H1 (cell line): ENCODE measurements around the gene CHI3L1. TPM values are rescaled to one million over a fixed set of nuclear protein-coding genes. Genes with fewer than 3 reads are reported as not detected.
A peak's percentile ranks its signal among the peaks of the same experiment; 100 is the strongest.

Experiments
- CTCF ChIA-PET: fragments of 300-600 bp; sonication (Branson Sonifier 250); formaldehyde crosslinking; loops from one replicate; lab custom pipeline; 2021; ENCODE audit not compliant: partially characterized antibody; lab: Charles Lee
- POLR2A ChIA-PET: fragments of 300-600 bp; sonication (Branson Sonifier 250); formaldehyde crosslinking; loops from one replicate; lab custom pipeline; 2021; ENCODE audit warnings: inconsistent platforms; ENCODE audit not compliant: partially characterized antibody; lab: Charles Lee
- DNase-seq, 2 experiments: peaks; one replicate each; pipeline versions ENCODE4 v3.0.0 to v3.0.0-alpha.2; 2010 to 2022; ENCODE audit warnings: low spot score in 2 of 2, low read depth in 1 of 2, mixed read lengths in 1 of 2
- FAIRE-seq: peaks from 2 replicates; lab custom pipeline; 2011; peaks lifted over from hg19 to GRCh38; lab: Jason Lieb, UNC
- H2AFZ ChIP-seq: 2 replicates; pipeline ENCODE4 v1.8.1; 2012; ENCODE audit warnings: low read length, inconsistent platforms
- H2AK5ac ChIP-seq: 2 replicates; pipeline ENCODE4 v1.6.1; 2013; ENCODE audit warnings: low read depth, low read length
- H2BK120ac ChIP-seq: replicated peaks from 2 replicates; pipeline ENCODE3; 2013; ENCODE audit warnings: low read depth, low read length, inconsistent platforms
- H2BK12ac ChIP-seq: 2 replicates; pipeline ENCODE4 v1.6.1; 2013; ENCODE audit warnings: low read depth, low read length
- H2BK15ac ChIP-seq: 2 replicates; pipeline ENCODE4 v1.6.1; 2013; ENCODE audit warnings: low read length
- H2BK20ac ChIP-seq: 2 replicates; pipeline ENCODE4 v1.6.1; 2013; ENCODE audit warnings: low read length
- H2BK5ac ChIP-seq: 2 replicates; pipeline ENCODE4 v1.6.1; 2013; ENCODE audit warnings: low read depth, low read length
- H3K14ac ChIP-seq: 2 replicates; pipeline ENCODE4 v1.6.1; 2013; ENCODE audit warnings: inconsistent platforms; ENCODE audit not compliant: insufficient read length
- H3K18ac ChIP-seq: 2 replicates; pipeline ENCODE4 v1.6.1; 2013; ENCODE audit warnings: low read length; ENCODE audit errors: extremely low read depth
- H3K23ac ChIP-seq: 2 replicates; pipeline ENCODE4 v1.6.1; 2013; ENCODE audit warnings: inconsistent platforms; ENCODE audit not compliant: insufficient read length
- H3K23me2 ChIP-seq: 2 replicates; pipeline ENCODE4 v1.6.1; 2013; ENCODE audit warnings: low read depth, low read length
- H3K27ac ChIP-seq: 2 replicates; pipeline ENCODE4 v1.6.1; 2011; ENCODE audit warnings: low read depth, low read length, inconsistent platforms
- H3K27me3 ChIP-seq, 4 experiments: replicated peaks in 1 of 4; 1 replicate in 1 of 4; 2 replicates in 3 of 4; pipeline versions ENCODE4 v1.6.1 to v1.8.1; 2011 to 2013; ENCODE audit warnings: low read length in 3 of 4, mild to moderate bottlenecking in 3 of 4, inconsistent platforms in 2 of 4, mixed read lengths in 2 of 4, moderate library complexity in 1 of 4; ENCODE audit not compliant: control insufficient read depth in 3 of 4, insufficient read depth in 3 of 4; ENCODE audit errors: extremely low read depth in 1 of 4
- H3K36me3 ChIP-seq, 4 experiments: 2 replicates each; pipeline versions ENCODE4 v1.6.1 to v1.8.1; 2011 to 2013; ENCODE audit warnings: mild to moderate bottlenecking in 4 of 4, low read length in 3 of 4, moderate library complexity in 2 of 4, control low read depth in 1 of 4, inconsistent platforms in 1 of 4; ENCODE audit not compliant: insufficient read depth in 4 of 4, control insufficient read depth in 2 of 4
- H3K4ac ChIP-seq: replicated peaks from 2 replicates; pipeline ENCODE3; 2013; ENCODE audit warnings: low read length, low read depth, mixed read lengths, inconsistent platforms; ENCODE audit not compliant: insufficient read length
- H3K4me1 ChIP-seq, 4 experiments: replicated peaks in 1 of 4; 1 replicate in 1 of 4; 2 replicates in 3 of 4; pipeline versions ENCODE4 v1.6.1 to v1.8.1; 2011 to 2013; ENCODE audit warnings: low read length in 3 of 4, inconsistent platforms in 2 of 4, mixed read lengths in 1 of 4; ENCODE audit not compliant: insufficient read depth in 4 of 4, control insufficient read depth in 3 of 4
- H3K4me2 ChIP-seq, 2 experiments: 2 replicates each; pipeline versions ENCODE4 v1.6.1 to v1.8.1; 2011 to 2013; ENCODE audit warnings: low read depth in 2 of 2, low read length in 2 of 2, control low read depth in 1 of 2, inconsistent platforms in 1 of 2, mild to moderate bottlenecking in 1 of 2; ENCODE audit not compliant: insufficient read depth in 1 of 2
- H3K4me3 ChIP-seq, 4 experiments: fragments of 200-600, 300-600 bp in 1 of 4; sonication (generic), shearing (Covaris generic), sonication (Bioruptor Twin) in 1 of 4; 2 replicates each; pipeline versions ENCODE4 v1.5.1 to v1.8.1; 2011 to 2016; ENCODE audit warnings: low read length in 4 of 4, low read depth in 3 of 4, control low read depth in 2 of 4, inconsistent platforms in 2 of 4, mild to moderate bottlenecking in 2 of 4, mixed read lengths in 1 of 4, moderate library complexity in 1 of 4; ENCODE audit not compliant: insufficient read depth in 2 of 4; ENCODE audit errors: extremely low read depth in 1 of 4
- H3K56ac ChIP-seq: replicated peaks from 2 replicates; pipeline ENCODE3; 2013; ENCODE audit warnings: low read depth, mild to moderate bottlenecking, mixed read lengths, low read length, inconsistent platforms; ENCODE audit not compliant: insufficient read length
- H3K79me1 ChIP-seq: 2 replicates; pipeline ENCODE4 v1.6.1; 2013; ENCODE audit warnings: low read depth, low read length, control low read depth
- H3K79me2 ChIP-seq, 2 experiments: 2 replicates each; pipeline versions ENCODE4 v1.6.1 to v1.8.1; 2012 to 2013; ENCODE audit warnings: low read length in 2 of 2, mild to moderate bottlenecking in 2 of 2, inconsistent platforms in 1 of 2; ENCODE audit not compliant: insufficient read depth in 2 of 2, control insufficient read depth in 1 of 2
- H3K9ac ChIP-seq, 4 experiments: replicated peaks in 1 of 4; 1 replicate in 1 of 4; 2 replicates in 3 of 4; pipeline versions ENCODE4 v1.6.1 to v1.8.1; 2011 to 2013; ENCODE audit warnings: low read depth in 3 of 4, low read length in 3 of 4, control low read depth in 2 of 4, mild to moderate bottlenecking in 2 of 4, moderate library complexity in 2 of 4, inconsistent platforms in 1 of 4; ENCODE audit errors: extremely low read depth in 1 of 4
- H3K9me3 ChIP-seq, 2 experiments: 2 replicates each; pipeline versions ENCODE4 v1.6.1 to v1.8.1; 2012 to 2013; ENCODE audit warnings: mild to moderate bottlenecking in 2 of 2, moderate library complexity in 2 of 2, control low read depth in 1 of 2, inconsistent platforms in 1 of 2, low read depth in 1 of 2, low read length in 1 of 2, mixed read lengths in 1 of 2; ENCODE audit not compliant: insufficient read depth in 2 of 2
- H4K20me1 ChIP-seq, 2 experiments: replicated peaks in 1 of 2; 2 replicates each; pipeline versions ENCODE3 to v1.8.1; 2011 to 2013; ENCODE audit warnings: inconsistent platforms in 2 of 2, low read length in 2 of 2, mild to moderate bottlenecking in 1 of 2; ENCODE audit not compliant: insufficient read depth in 2 of 2, control insufficient read depth in 1 of 2
- H4K5ac ChIP-seq: 2 replicates; pipeline ENCODE4 v1.6.1; 2013; ENCODE audit warnings: low read length, low read depth, mixed read lengths, inconsistent platforms; ENCODE audit not compliant: insufficient read length
- H4K8ac ChIP-seq: 2 replicates; pipeline ENCODE4 v1.8.0; 2013; ENCODE audit warnings: mild to moderate bottlenecking, moderate library complexity, low read length, inconsistent platforms; ENCODE audit not compliant: insufficient read depth; ENCODE audit errors: extremely low read depth
- H4K91ac ChIP-seq: replicated peaks from 2 replicates; pipeline ENCODE3; 2013; ENCODE audit warnings: low read length, mixed read lengths, inconsistent platforms; ENCODE audit not compliant: insufficient read length
- CHD2 ChIP-seq: IDR thresholded peaks from 2 replicates; pipeline ENCODE4 v1.6.1; 2012; ENCODE audit warnings: low read length, improper control_type of control experiment
- CTBP2 ChIP-seq: IDR thresholded peaks from 2 replicates; pipeline ENCODE4 v1.7.0; 2011; ENCODE audit warnings: borderline replicate concordance, mild to moderate bottlenecking, moderate library complexity, mixed read lengths, low read length; ENCODE audit not compliant: insufficient read depth, insufficient read length
- EP300 ChIP-seq, 2 experiments: IDR thresholded peaks; 1 replicate in 1 of 2; 2 replicates in 1 of 2; pipeline ENCODE4 v1.6.1; 2011 to 2012; ENCODE audit warnings: low read depth in 2 of 2, low read length in 2 of 2, mild to moderate bottlenecking in 2 of 2, borderline replicate concordance in 1 of 2, inconsistent platforms in 1 of 2, moderate library complexity in 1 of 2
- KDM4A ChIP-seq: IDR thresholded peaks from one replicate; pipeline ENCODE4 v1.7.1; 2012; ENCODE audit warnings: low read depth, mild to moderate bottlenecking, moderate library complexity, low read length, inconsistent platforms; ENCODE audit not compliant: severe bottlenecking
- KDM5A ChIP-seq: fragments of 200-600 bp; IDR thresholded peaks from 2 replicates; pipeline ENCODE4 v1.7.1; 2012; ENCODE audit warnings: mild to moderate bottlenecking, low read length, inconsistent platforms, mixed read lengths
- NRF1 ChIP-seq: IDR thresholded peaks from 2 replicates; pipeline ENCODE4 v1.6.1; 2011; ENCODE audit warnings: mild to moderate bottlenecking, low read depth, low read length, improper control_type of control experiment
- PHF8 ChIP-seq: fragments of 200-600 bp; sonication (generic); conservative IDR thresholded peaks from 2 replicates; pipeline ENCODE4 v1.7.1; 2012; ENCODE audit warnings: low read depth, mild to moderate bottlenecking, inconsistent platforms, low read length, moderate library complexity
- RNF2 ChIP-seq: fragments of 200-900, 300-1000 bp; sonication (generic); IDR thresholded peaks from 2 replicates; pipeline ENCODE4 v1.7.1; 2016; ENCODE audit warnings: borderline replicate concordance, low read depth, mild to moderate bottlenecking, antibody characterized with exemption, low read length; ENCODE audit not compliant: poor library complexity, severe bottlenecking; ENCODE audit errors: missing control alignments
- ZNF274 ChIP-seq: IDR thresholded peaks from 2 replicates; pipeline ENCODE4 v1.7.0; 2012; ENCODE audit warnings: low read length, borderline replicate concordance; ENCODE audit errors: extremely low read depth
- WGBS, 2 experiments: shearing (Covaris generic) in 1 of 2; methylation state at CpG; one replicate each; pipeline versions ENCODE4 v1.1.6 to v1.1.7; 2013 to 2015; ENCODE audit warnings: low lambda C conversion rate in 2 of 2, mixed read lengths in 2 of 2, inconsistent platforms in 1 of 2, low coverage in 1 of 2, missing lambda C conversion rate in 1 of 2; ENCODE audit not compliant: insufficient replicate concordance in 2 of 2, insufficient coverage in 1 of 2, insufficient read length in 1 of 2; ENCODE audit errors: extremely low coverage in 1 of 2, missing lambda C conversion rate in 1 of 2; 5-methylcytosine and 5-hydroxymethylcytosine counted together
- polyA plus RNA-seq, 7 experiments: library from polyadenylated mRNA; depleted of rRNA in 3 of 7; stranded (reverse) in 5 of 7; unstranded in 2 of 7; fragments of >200 nt in 5 of 7; fragments of 200-250 nt in 2 of 7; gene quantifications; 1 replicate in 5 of 7; 2 replicates in 1 of 7; 4 replicates in 1 of 7; pipeline versions ENCODE4 v1.2.1 to v1.2.3, GENCODE V29; 2011 to 2013; ENCODE audit warnings: missing spikeins in 2 of 7, mixed read lengths in 2 of 7
- total RNA-seq: library from RNA; stranded (reverse); fragmentation: NEBNext Ultra II Directional; extraction: Animal tissue kit (Norgen Biotek cat#: 25700); gene quantifications from 2 replicates; pipeline ENCODE4 v1.2.1, GENCODE V29; 2021
- TF ChIP-seq, protein P1 (sequence below): IDR thresholded peaks from 2 replicates; pipeline ENCODE4 v1.6.1; 2011; ENCODE audit warnings: low read depth, mild to moderate bottlenecking, low read length; ENCODE audit not compliant: insufficient read depth
- TF ChIP-seq, protein P2 (sequence below): IDR thresholded peaks from 2 replicates; pipeline ENCODE4 v1.6.1; 2012; ENCODE audit warnings: inconsistent platforms

Gene CHI3L1
- total and polyA plus RNA-seq, 2 of the 8 experiments (the other 6 are each of a cell fraction or from before 2014, with no cell fraction given): 1.0 TPM; not detected in 1

DNA sequence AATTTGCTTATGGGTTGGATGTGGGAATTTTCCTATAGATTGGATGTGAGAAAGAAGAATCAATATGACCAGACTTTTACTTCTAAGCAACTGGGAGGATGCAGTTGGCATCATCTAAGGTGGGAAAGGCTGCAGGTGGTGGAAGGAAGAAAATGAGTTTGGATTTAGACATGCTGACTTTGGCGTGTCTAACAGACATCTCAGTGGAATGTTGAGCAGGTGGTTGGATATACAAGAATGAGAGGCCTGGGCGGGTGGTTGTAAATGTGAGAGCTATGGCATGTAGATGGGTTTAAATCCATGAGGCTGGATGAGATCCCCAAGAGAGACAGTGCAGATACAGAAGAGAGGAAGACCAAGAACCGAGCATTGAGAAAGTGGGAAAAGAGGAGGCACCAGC is 48.4 kb downstream of the CHI3L1 start:
- H2BK15ac ChIP-seq: peak overlapping the region; percentile 5; the same call in 1 of the 2 replicates
- no peak overlapping the region for H3K4ac ChIP-seq
- H2BK120ac ChIP-seq: no peak overlapping the region
- H2BK5ac ChIP-seq: no peak overlapping the region
- no peak overlapping the region for H3K4me2 ChIP-seq
- no peak overlapping the region for H4K91ac ChIP-seq
- FAIRE-seq: no peak
- no peak overlapping the region for H3K18ac ChIP-seq
- no peak for DNase-seq
- no peak overlapping the region for H3K56ac ChIP-seq
- H3K27ac ChIP-seq: no peak overlapping the region
- no peaks in the 10 kb centered on the region for H3K36me3 ChIP-seq
- ChIA-PET CTCF (interaction anchor here (0.6 to 49.1 kb wide), 6 partner anchors 9 to 666 kb away, joined by 3 to 1071 read pairs (median 511); partner anchors contain the start of genes ADORA1 and PPFIA4), POLR2A (no interaction called here)
- H3K14ac ChIP-seq: no peak overlapping the region
- H3K4me3 ChIP-seq: no peak overlapping the region
- no peak overlapping the region for H4K5ac ChIP-seq
- no peaks in the 10 kb centered on the region for H3K79me1 ChIP-seq
- no peaks in the 10 kb centered on the region for H3K23me2 ChIP-seq
- H2BK12ac ChIP-seq: no peak overlapping the region
- no peak overlapping the region for H4K8ac ChIP-seq
- H4K20me1 ChIP-seq: peaks cover 0 to 1% of the 10 kb centered on the region in 2 experiments
- no peak overlapping the region for H3K9ac ChIP-seq
- no peak overlapping the region for H2AFZ ChIP-seq
- no peaks in the 10 kb centered on the region for H3K27me3 ChIP-seq
- no peak overlapping the region for H2BK20ac ChIP-seq
- WGBS, 2 experiments: 93% methylated on average over 3 of the region's 3 CpGs; no CpG with 5 or more reads in 1 of the 2 experiments
- peaks cover 0 to 4% of the 10 kb centered on the region in 2 experiments; a peak in 1 of 4 replicates for H3K9me3 ChIP-seq
- no peaks in the 10 kb centered on the region for H3K79me2 ChIP-seq
- no peak overlapping the region for H3K23ac ChIP-seq
- H2AK5ac ChIP-seq: no peak overlapping the region
- peaks cover 0 to 13% (median 7%) of the 10 kb centered on the region in 4 experiments; a peak in 4 of 7 replicates for H3K4me1 ChIP-seq
- TF ChIP-seq KDM5A: no peak
- TF ChIP-seq, protein P1, sequence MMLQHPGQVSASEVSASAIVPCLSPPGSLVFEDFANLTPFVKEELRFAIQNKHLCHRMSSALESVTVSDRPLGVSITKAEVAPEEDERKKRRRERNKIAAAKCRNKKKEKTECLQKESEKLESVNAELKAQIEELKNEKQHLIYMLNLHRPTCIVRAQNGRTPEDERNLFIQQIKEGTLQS: no peak
- no peak for TF ChIP-seq EP300 (IDR thresholded peaks at IDR 0.05; ENCODE audit: borderline replicate concordance in 1 of 2, low read depth in 2 of 2, low read length in 2 of 2)
- TF ChIP-seq KDM4A: no peak
- no peak for TF ChIP-seq CTBP2
- TF ChIP-seq RNF2: no peak
- no peak for TF ChIP-seq PHF8
- TF ChIP-seq ZNF274: no peak
- TF ChIP-seq CHD2: no peak
- no peak for TF ChIP-seq NRF1
- TF ChIP-seq, protein P2, sequence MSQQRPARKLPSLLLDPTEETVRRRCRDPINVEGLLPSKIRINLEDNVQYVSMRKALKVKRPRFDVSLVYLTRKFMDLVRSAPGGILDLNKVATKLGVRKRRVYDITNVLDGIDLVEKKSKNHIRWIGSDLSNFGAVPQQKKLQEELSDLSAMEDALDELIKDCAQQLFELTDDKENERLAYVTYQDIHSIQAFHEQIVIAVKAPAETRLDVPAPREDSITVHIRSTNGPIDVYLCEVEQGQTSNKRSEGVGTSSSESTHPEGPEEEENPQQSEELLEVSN: no peak
